Sigmoid colon (tissue), 4 donors: ENCODE results near the gene YPEL1.

Experiments used
- POLR2A ChIP-seq, 2 donors: fragments of 450-650 bp; IDR thresholded peaks; one replicate each; pipeline ENCODE4 v1.6.1; 2016; ENCODE audit warnings: antibody characterized with exemption in 2 of 2, mild to moderate bottlenecking in 2 of 2, moderate library complexity in 2 of 2
- POLR2AphosphoS5 ChIP-seq, 4 donors: sonication (generic); formaldehyde crosslinking; IDR thresholded peaks; one replicate each; pipeline ENCODE4 v1.6.1; 2017; ENCODE audit warnings: antibody characterized with exemption in 4 of 4
- TF ChIP-seq, protein P1 (sequence below), 4 experiments: fragments of 450-650 bp in 3 of 4; fragments of 200-600 bp in 1 of 4; IDR thresholded peaks; one replicate each; pipeline ENCODE4 v1.5.1; 2016 to 2019; ENCODE audit warnings: antibody characterized with exemption in 4 of 4, mild to moderate bottlenecking in 3 of 4, moderate library complexity in 2 of 4

DNA sequence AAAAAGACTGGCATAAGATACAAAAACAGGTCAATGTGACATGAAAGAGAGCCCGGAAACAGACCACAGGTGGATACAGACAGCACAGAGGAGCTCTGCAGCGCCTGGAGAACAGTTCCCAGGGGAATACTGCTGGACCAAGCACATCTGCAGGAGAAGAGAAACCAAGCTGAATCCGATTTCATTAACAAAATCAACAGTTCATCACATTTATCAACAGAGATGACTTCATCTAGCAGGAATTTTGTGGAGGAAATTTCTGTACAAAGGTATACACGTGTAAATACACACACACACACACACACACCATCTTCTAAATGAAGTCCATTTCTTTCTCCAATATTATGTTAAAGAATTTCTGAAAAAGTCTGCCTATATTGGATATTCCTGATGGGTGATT is 17.1 kb downstream of the YPEL1 start:
- TF ChIP-seq, protein P1, sequence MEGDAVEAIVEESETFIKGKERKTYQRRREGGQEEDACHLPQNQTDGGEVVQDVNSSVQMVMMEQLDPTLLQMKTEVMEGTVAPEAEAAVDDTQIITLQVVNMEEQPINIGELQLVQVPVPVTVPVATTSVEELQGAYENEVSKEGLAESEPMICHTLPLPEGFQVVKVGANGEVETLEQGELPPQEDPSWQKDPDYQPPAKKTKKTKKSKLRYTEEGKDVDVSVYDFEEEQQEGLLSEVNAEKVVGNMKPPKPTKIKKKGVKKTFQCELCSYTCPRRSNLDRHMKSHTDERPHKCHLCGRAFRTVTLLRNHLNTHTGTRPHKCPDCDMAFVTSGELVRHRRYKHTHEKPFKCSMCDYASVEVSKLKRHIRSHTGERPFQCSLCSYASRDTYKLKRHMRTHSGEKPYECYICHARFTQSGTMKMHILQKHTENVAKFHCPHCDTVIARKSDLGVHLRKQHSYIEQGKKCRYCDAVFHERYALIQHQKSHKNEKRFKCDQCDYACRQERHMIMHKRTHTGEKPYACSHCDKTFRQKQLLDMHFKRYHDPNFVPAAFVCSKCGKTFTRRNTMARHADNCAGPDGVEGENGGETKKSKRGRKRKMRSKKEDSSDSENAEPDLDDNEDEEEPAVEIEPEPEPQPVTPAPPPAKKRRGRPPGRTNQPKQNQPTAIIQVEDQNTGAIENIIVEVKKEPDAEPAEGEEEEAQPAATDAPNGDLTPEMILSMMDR (IDR thresholded peaks at IDR 0.05), result no peak
- TF ChIP-seq POLR2A (IDR thresholded peaks at IDR 0.05) (no peak), POLR2AphosphoS5 (IDR thresholded peaks at IDR 0.05) (no peak)
